ENCODE data around the gene RPTOR. TPM values are rescaled to one million over a fixed set of nuclear protein-coding genes. Genes with fewer than 3 reads are reported as not detected.
A peak's percentile ranks its signal among the peaks of the same experiment; 100 is the strongest.

RPTOR gene
- total RNA-seq, 2 experiments from 2014 or later, result 53.1 to 54.0 TPM

- Mint-ChIP-seq H3K27ac (no peak overlapping the region), H3K27me3 (ENCODE audit: low read depth) (no peaks in the 10 kb centered on the region), H3K4me1 (ENCODE audit: low read depth) (peaks cover 45% of the 10 kb centered on the region), H3K9me3 (ENCODE audit: insufficient read depth) (no peaks in the 10 kb centered on the region), H3K4me3 (no peak overlapping the region), H3K36me3 (ENCODE audit: low read depth) (peaks cover 26% of the 10 kb centered on the region)
- DNase-seq (no peak), ATAC-seq (no peak)
- ChIA-PET CTCF (interaction anchor here (1.1 kb wide), 1 partner anchor 35 kb away, joined by 3 read pairs; no protein-coding TSS in a partner anchor), POLR2A (no interaction called here)
Observed at GRCh38 chr17:80747469-80747868, 202.8 kb downstream of the RPTOR start.

- peaks cover 53% of the 10 kb centered on the region for H3K4me1 Mint-ChIP-seq (ENCODE audit: low read depth)
- no peak for ATAC-seq
- H3K27me3 Mint-ChIP-seq (ENCODE audit: low read depth), result no peaks in the 10 kb centered on the region
- no peaks in the 10 kb centered on the region for H3K9me3 Mint-ChIP-seq (ENCODE audit: insufficient read depth)
- DNase-seq, result no peak
- POLR2A ChIA-PET, result no interaction called here
- H3K27ac Mint-ChIP-seq, result peak overlapping the region; percentile 55
- CTCF ChIA-PET, result interaction anchor here (1.0 kb wide), 1 partner anchor 25 kb away, joined by 3 read pairs; no protein-coding TSS in a partner anchor
- peaks cover 43% of the 10 kb centered on the region for H3K36me3 Mint-ChIP-seq (ENCODE audit: low read depth)
- no peak overlapping the region for H3K4me3 Mint-ChIP-seq
Observed at GRCh38 chr17:80749611-80750010, 205.0 kb downstream of the RPTOR start.

- peak; percentile 19 for ATAC-seq
- CTCF ChIA-PET, result interaction anchor here (1.3 to 1.8 kb wide), 2 partner anchors 12 to 31 kb away, joined by 4 to 6 read pairs; no protein-coding TSS in a partner anchor
- Mint-ChIP-seq H3K4me3 (no peak overlapping the region), H3K9me3 (ENCODE audit: insufficient read depth) (no peaks in the 10 kb centered on the region), H3K36me3 (ENCODE audit: low read depth) (peaks cover 48% of the 10 kb centered on the region), H3K27ac (peak overlapping the region; percentile 36), H3K27me3 (ENCODE audit: low read depth) (no peaks in the 10 kb centered on the region), H3K4me1 (ENCODE audit: low read depth) (peaks cover 58% of the 10 kb centered on the region)
- POLR2A ChIA-PET, result no interaction called here
- DNase-seq, result no peak
Observed at GRCh38 chr17:80750263-80750662, 205.6 kb downstream of the RPTOR start.

- ChIA-PET POLR2A (interaction anchor here (1.2 kb wide), 1 partner anchor 15 kb away, joined by 3 read pairs; no protein-coding TSS in a partner anchor), CTCF (interaction anchor here (0.8 to 1.8 kb wide), 7 partner anchors 11 to 114 kb away, joined by 3 to 6 read pairs (median 4); no protein-coding TSS in a partner anchor)
- peak overlapping the region; percentile 92 for H3K27ac Mint-ChIP-seq
- no peak for DNase-seq
- H3K4me1 Mint-ChIP-seq (ENCODE audit: low read depth), result peaks cover 63% of the 10 kb centered on the region
- no peaks in the 10 kb centered on the region for H3K9me3 Mint-ChIP-seq (ENCODE audit: insufficient read depth)
- peaks cover 51% of the 10 kb centered on the region for H3K36me3 Mint-ChIP-seq (ENCODE audit: low read depth)
- no peak overlapping the region for H3K4me3 Mint-ChIP-seq
- no peak for ATAC-seq
- H3K27me3 Mint-ChIP-seq (ENCODE audit: low read depth), result no peaks in the 10 kb centered on the region
Observed at GRCh38 chr17:80751070-80751945, 206.7 kb downstream of the RPTOR start.

GRCh38 chr17:80751946-80752581 is 207.4 kb downstream of the RPTOR start:
- Mint-ChIP-seq H3K4me3 (peak overlapping the region; percentile 37), H3K27ac (peak overlapping the region; percentile 92), H3K4me1 (ENCODE audit: low read depth) (peaks cover 66% of the 10 kb centered on the region), H3K36me3 (ENCODE audit: low read depth) (peaks cover 52% of the 10 kb centered on the region), H3K9me3 (ENCODE audit: insufficient read depth) (no peaks in the 10 kb centered on the region), H3K27me3 (ENCODE audit: low read depth) (no peaks in the 10 kb centered on the region)
- DNase-seq, result no peak
- ATAC-seq, result peak; percentile 68
- ChIA-PET CTCF (interaction anchor here (0.8 to 1.8 kb wide), 6 partner anchors 22 to 114 kb away, joined by 3 to 6 read pairs (median 4); no protein-coding TSS in a partner anchor), POLR2A (interaction anchor here (1.2 kb wide), 1 partner anchor 14 kb away, joined by 3 read pairs; no protein-coding TSS in a partner anchor)

GRCh38 chr17:80753685-80754345 is 209.2 kb downstream of the RPTOR start:
- H3K4me3 Mint-ChIP-seq, result no peak overlapping the region
- H3K9me3 Mint-ChIP-seq (ENCODE audit: insufficient read depth), result no peaks in the 10 kb centered on the region
- H3K36me3 Mint-ChIP-seq (ENCODE audit: low read depth), result peaks cover 62% of the 10 kb centered on the region
- ChIA-PET POLR2A (no interaction called here), CTCF (interaction anchor here (1.4 kb wide), 1 partner anchor 27 kb away, joined by 3 read pairs; no protein-coding TSS in a partner anchor)
- peaks cover 77% of the 10 kb centered on the region for H3K4me1 Mint-ChIP-seq (ENCODE audit: low read depth)
- H3K27ac Mint-ChIP-seq, result peak overlapping the region; percentile 62
- ATAC-seq (no peak), DNase-seq (no peak)
- H3K27me3 Mint-ChIP-seq (ENCODE audit: low read depth), result no peaks in the 10 kb centered on the region

- no peak overlapping the region for H3K4me3 Mint-ChIP-seq
- H3K9me3 Mint-ChIP-seq (ENCODE audit: insufficient read depth), result no peaks in the 10 kb centered on the region
- ChIA-PET POLR2A (no interaction called here), CTCF (interaction anchor here (0.7 to 1.9 kb wide), 4 partner anchors 9 to 56 kb away, joined by 3 to 6 read pairs (median 4); no protein-coding TSS in a partner anchor)
- peaks cover 69% of the 10 kb centered on the region for H3K36me3 Mint-ChIP-seq (ENCODE audit: low read depth)
- ATAC-seq (no peak), DNase-seq (no peak)
- H3K27ac Mint-ChIP-seq, result peak overlapping the region; percentile 45
- H3K4me1 Mint-ChIP-seq (ENCODE audit: low read depth), result peaks cover 86% of the 10 kb centered on the region
- no peaks in the 10 kb centered on the region for H3K27me3 Mint-ChIP-seq (ENCODE audit: low read depth)
Observed at GRCh38 chr17:80754846-80755245, 210.2 kb downstream of the RPTOR start.

- POLR2A ChIA-PET, result interaction anchor here (0.7 kb wide), 1 partner anchor 100 kb away, joined by 4 read pairs; no protein-coding TSS in a partner anchor
- H3K4me1 Mint-ChIP-seq (ENCODE audit: low read depth), result peaks cover 86% of the 10 kb centered on the region
- no peak overlapping the region for H3K4me3 Mint-ChIP-seq
- ATAC-seq (no peak), DNase-seq (no peak)
- H3K36me3 Mint-ChIP-seq (ENCODE audit: low read depth), result peaks cover 68% of the 10 kb centered on the region
- CTCF ChIA-PET, result interaction anchor here (0.7 to 1.9 kb wide), 8 partner anchors 10 to 143 kb away, joined by 3 to 6 read pairs (median 4); no protein-coding TSS in a partner anchor
- H3K27me3 Mint-ChIP-seq (ENCODE audit: low read depth), result no peaks in the 10 kb centered on the region
- H3K27ac Mint-ChIP-seq, result peak overlapping the region; percentile 50
- H3K9me3 Mint-ChIP-seq (ENCODE audit: insufficient read depth), result no peaks in the 10 kb centered on the region
Observed at GRCh38 chr17:80755650-80756405, 211.2 kb downstream of the RPTOR start.

- H3K36me3 Mint-ChIP-seq (ENCODE audit: low read depth), result peaks cover 68% of the 10 kb centered on the region
Observed at GRCh38 chr17:80758481-80759376, 214.1 kb downstream of the RPTOR start.

GRCh38 chr17:80759377-80759673 is 214.7 kb downstream of the RPTOR start:
- Mint-ChIP-seq H3K4me3 (peak overlapping the region; percentile 13), H3K4me1 (ENCODE audit: low read depth) (peaks cover 82% of the 10 kb centered on the region), H3K27me3 (ENCODE audit: low read depth) (no peaks in the 10 kb centered on the region), H3K9me3 (ENCODE audit: insufficient read depth) (no peaks in the 10 kb centered on the region), H3K27ac (peak overlapping the region; percentile 94), H3K36me3 (ENCODE audit: low read depth) (peaks cover 62% of the 10 kb centered on the region)
- POLR2A ChIA-PET, result no interaction called here
- CTCF ChIA-PET, result interaction anchor here (1.0 to 1.9 kb wide), 4 partner anchors 22 to 139 kb away, joined by 3 to 8 read pairs (median 4); no protein-coding TSS in a partner anchor
- DNase-seq (no peak), ATAC-seq (peak; percentile 38)

More at GRCh38 chr17:80758481-80759376, 214.1 kb downstream of the RPTOR start:
- Mint-ChIP-seq H3K27ac (peak overlapping the region; percentile 94), H3K4me1 (ENCODE audit: low read depth) (peaks cover 85% of the 10 kb centered on the region), H3K4me3 (peak overlapping the region; percentile 46), H3K9me3 (ENCODE audit: insufficient read depth) (no peaks in the 10 kb centered on the region), H3K27me3 (ENCODE audit: low read depth) (no peaks in the 10 kb centered on the region)
- CTCF ChIA-PET, result interaction anchor here (0.8 to 1.9 kb wide), 4 partner anchors 23 to 140 kb away, joined by 3 to 8 read pairs (median 4); no protein-coding TSS in a partner anchor
- ATAC-seq (no peak), DNase-seq (peak; percentile 63)
- POLR2A ChIA-PET, result interaction anchor here (0.9 to 1.3 kb wide), 3 partner anchors 9 to 119 kb away, joined by 3 read pairs; no protein-coding TSS in a partner anchor

Data from activated CD8-positive, alpha-beta T cell treated with anti-CD3 and anti-CD28 coated beads, Interleukin-2, amount 10 ng/mL, durations not matched to agents 7 days and 5 days (primary cell).